Loucy (cell line): ENCODE measurements around the gene LRRC56.
"Not testable (repeated sequence)": the region's sequence is repeated elsewhere in the genome, so short reads cannot be mapped to it uniquely, and the experiment has no call there.

ENCODE experiments used
- H2AFZ ChIP-seq: fragments of 200-600 bp; sonication (generic); 2 replicates; pipeline ENCODE4 v1.6.0; 2016; ENCODE audit warnings: antibody characterized with exemption, mild to moderate bottlenecking, low read length, moderate library complexity
- H3F3A ChIP-seq: fragments of 200-600 bp; 2 replicates; pipeline ENCODE4 v1.6.0; 2016; ENCODE audit warnings: antibody characterized with exemption, low read depth, mild to moderate bottlenecking
- H3K27me3 ChIP-seq: fragments of 200-600 bp; sonication (generic); 2 replicates; pipeline ENCODE4 v1.6.1; 2014; ENCODE audit warnings: low read length, mild to moderate bottlenecking; ENCODE audit not compliant: insufficient read depth, poor library complexity, severe bottlenecking
- H3K36me3 ChIP-seq: fragments of 200-600 bp; sonication (generic); 2 replicates; pipeline ENCODE4 v1.6.1; 2016; ENCODE audit warnings: low read length; ENCODE audit not compliant: insufficient read depth
- H3K4me1 ChIP-seq: fragments of 200-600 bp; sonication (generic); 2 replicates; pipeline ENCODE4 v1.5.1; 2014; ENCODE audit warnings: low read length, mild to moderate bottlenecking; ENCODE audit not compliant: insufficient read depth, poor library complexity, severe bottlenecking
- H3K4me2 ChIP-seq: fragments of 200-600 bp; sonication (generic); 2 replicates; pipeline ENCODE4 v1.6.0; 2014; ENCODE audit warnings: antibody characterized with exemption, low read length, low read depth, mild to moderate bottlenecking; ENCODE audit not compliant: poor library complexity, severe bottlenecking
- H3K4me3 ChIP-seq: fragments of 200-600 bp; sonication (generic); 2 replicates; pipeline ENCODE4 v1.5.1; 2014; ENCODE audit warnings: low read length, mild to moderate bottlenecking, mixed read lengths; ENCODE audit not compliant: poor library complexity, severe bottlenecking
- H3K79me2 ChIP-seq: fragments of 200-600 bp; sonication (generic); 2 replicates; pipeline ENCODE4 v1.6.1; 2014; ENCODE audit warnings: low read length; ENCODE audit not compliant: insufficient read depth
- H3K9ac ChIP-seq: fragments of 200-600 bp; sonication (generic); 2 replicates; pipeline ENCODE4 v1.6.0; 2014; ENCODE audit warnings: mild to moderate bottlenecking, low read depth, low read length, moderate library complexity; ENCODE audit not compliant: poor library complexity, severe bottlenecking
- H3K9me2 ChIP-seq: fragments of 200-600 bp; sonication (generic); replicated peaks from 2 replicates; pipeline ENCODE4 v1.6.1; 2016; ENCODE audit warnings: low read depth, low read length, mixed read lengths
- H3K9me3 ChIP-seq: fragments of 200-600 bp; sonication (generic); 2 replicates; pipeline ENCODE4 v1.6.1; 2014; ENCODE audit warnings: mild to moderate bottlenecking, antibody characterized with exemption, low read length, low read depth; ENCODE audit not compliant: insufficient read depth
- H4K20me1 ChIP-seq: fragments of 200-600 bp; sonication (generic); 2 replicates; pipeline ENCODE4 v1.6.0; 2014; ENCODE audit warnings: antibody characterized with exemption, low read length, mild to moderate bottlenecking; ENCODE audit not compliant: insufficient read depth, poor library complexity, severe bottlenecking
- EZH2phosphoT487 ChIP-seq: fragments of 200-600 bp; IDR thresholded peaks from 2 replicates; pipeline ENCODE4 v1.6.1; 2018; ENCODE audit warnings: antibody characterized with exemption, mild to moderate bottlenecking, moderate library complexity, borderline replicate concordance
- TF ChIP-seq, protein P1 (sequence below): fragments of 200-600 bp; sonication (generic); conservative IDR thresholded peaks from 2 replicates; pipeline ENCODE4 v1.5.1; 2014; ENCODE audit warnings: mild to moderate bottlenecking, antibody characterized with exemption, low read length

The LRRC56 gene

DNA sequence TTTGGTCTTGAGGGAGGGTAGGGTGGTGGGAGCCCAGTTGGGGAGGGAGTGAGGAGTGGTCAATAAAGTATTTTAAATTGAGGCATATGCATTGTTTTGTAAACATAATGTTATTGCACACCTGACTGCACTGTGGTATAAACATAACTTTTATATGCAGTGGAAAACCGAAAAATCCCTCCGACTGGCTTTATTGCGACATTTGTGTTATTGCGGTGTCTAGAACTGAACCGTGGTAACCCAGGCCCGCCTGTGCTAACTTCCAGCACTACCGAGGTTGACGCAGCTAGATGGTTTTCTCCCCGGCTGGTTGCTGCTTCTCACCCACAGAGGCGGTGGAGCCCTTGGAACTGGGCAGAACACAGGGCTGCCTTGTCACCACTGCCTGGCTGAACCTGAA lies 22.7 kb upstream of the LRRC56 start:
- no peaks in the 10 kb centered on the region for H3K79me2 ChIP-seq
- no peaks in the 10 kb centered on the region for H3K27me3 ChIP-seq
- H3K36me3 ChIP-seq = no peaks in the 10 kb centered on the region
- H3K4me2 ChIP-seq = no peak overlapping the region
- H3K9ac ChIP-seq = no peak overlapping the region
- H3K9me2 ChIP-seq = no peaks in the 10 kb centered on the region
- H3K4me3 ChIP-seq = no peak overlapping the region
- no peaks in the 10 kb centered on the region; the same call in 1 of the 2 replicates for H3K9me3 ChIP-seq
- H4K20me1 ChIP-seq = no peaks in the 10 kb centered on the region
- H3K4me1 ChIP-seq = no peaks in the 10 kb centered on the region
- no peak overlapping the region for H2AFZ ChIP-seq
- TF ChIP-seq, protein P1, sequence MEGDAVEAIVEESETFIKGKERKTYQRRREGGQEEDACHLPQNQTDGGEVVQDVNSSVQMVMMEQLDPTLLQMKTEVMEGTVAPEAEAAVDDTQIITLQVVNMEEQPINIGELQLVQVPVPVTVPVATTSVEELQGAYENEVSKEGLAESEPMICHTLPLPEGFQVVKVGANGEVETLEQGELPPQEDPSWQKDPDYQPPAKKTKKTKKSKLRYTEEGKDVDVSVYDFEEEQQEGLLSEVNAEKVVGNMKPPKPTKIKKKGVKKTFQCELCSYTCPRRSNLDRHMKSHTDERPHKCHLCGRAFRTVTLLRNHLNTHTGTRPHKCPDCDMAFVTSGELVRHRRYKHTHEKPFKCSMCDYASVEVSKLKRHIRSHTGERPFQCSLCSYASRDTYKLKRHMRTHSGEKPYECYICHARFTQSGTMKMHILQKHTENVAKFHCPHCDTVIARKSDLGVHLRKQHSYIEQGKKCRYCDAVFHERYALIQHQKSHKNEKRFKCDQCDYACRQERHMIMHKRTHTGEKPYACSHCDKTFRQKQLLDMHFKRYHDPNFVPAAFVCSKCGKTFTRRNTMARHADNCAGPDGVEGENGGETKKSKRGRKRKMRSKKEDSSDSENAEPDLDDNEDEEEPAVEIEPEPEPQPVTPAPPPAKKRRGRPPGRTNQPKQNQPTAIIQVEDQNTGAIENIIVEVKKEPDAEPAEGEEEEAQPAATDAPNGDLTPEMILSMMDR = no peak
- no peak for TF ChIP-seq EZH2phosphoT487
- H3F3A ChIP-seq = no peaks in the 10 kb centered on the region

DNA sequence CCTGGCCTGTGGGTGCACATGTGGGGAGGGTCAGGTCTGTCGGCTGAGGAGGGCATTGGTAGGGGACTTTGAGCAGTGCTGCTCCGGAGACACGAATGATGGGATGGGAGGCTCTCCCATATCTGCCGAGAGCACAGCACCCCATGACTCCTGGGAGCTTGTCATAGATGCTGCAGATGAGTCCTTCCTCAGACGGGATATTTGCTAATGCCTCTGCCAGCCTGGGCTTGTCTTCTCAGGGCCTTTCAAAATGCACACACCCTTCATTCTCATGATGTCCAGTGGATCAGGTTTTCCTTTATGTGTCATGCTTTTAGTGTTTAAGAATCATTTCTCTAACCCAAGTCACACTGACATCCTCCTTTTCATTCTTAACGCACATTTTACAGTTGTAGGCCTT lies 22.2 kb upstream of the LRRC56 start:
- TF ChIP-seq, protein P1 = no peak
- no peak for TF ChIP-seq EZH2phosphoT487
- H3K36me3 ChIP-seq = no peaks in the 10 kb centered on the region
- no peaks in the 10 kb centered on the region for H3K27me3 ChIP-seq
- H2AFZ ChIP-seq = no peak overlapping the region
- H3K9me3 ChIP-seq = no peaks in the 10 kb centered on the region; the same call in 1 of the 2 replicates
- H3K9ac ChIP-seq = no peak overlapping the region
- H3K79me2 ChIP-seq = no peaks in the 10 kb centered on the region
- no peak overlapping the region for H3K4me2 ChIP-seq
- no peak overlapping the region for H3K4me3 ChIP-seq
- H3F3A ChIP-seq = no peaks in the 10 kb centered on the region
- H3K4me1 ChIP-seq = no peaks in the 10 kb centered on the region
- no peaks in the 10 kb centered on the region for H4K20me1 ChIP-seq
- no peaks in the 10 kb centered on the region for H3K9me2 ChIP-seq

DNA sequence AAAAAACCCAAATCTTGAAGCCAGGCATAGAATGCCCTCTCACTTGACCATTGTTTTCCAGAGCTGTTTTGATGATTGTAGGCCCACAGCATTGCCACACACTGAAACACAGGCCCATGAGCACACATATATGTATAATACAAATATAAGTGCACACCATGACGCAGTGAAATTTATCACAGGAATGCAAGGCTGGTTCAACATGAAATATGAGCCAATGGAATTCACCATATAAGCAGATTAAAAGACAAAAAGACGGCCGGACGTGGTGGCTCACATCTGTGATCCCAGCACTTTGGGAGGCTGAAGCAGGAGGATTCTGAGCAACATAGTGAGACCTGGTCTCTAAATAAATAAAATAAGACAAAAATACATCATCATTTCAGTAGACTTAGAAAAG lies 20.9 kb upstream of the LRRC56 start:
- no peak overlapping the region for H3K4me2 ChIP-seq
- H3K27me3 ChIP-seq = no peaks in the 10 kb centered on the region
- H3F3A ChIP-seq = no peaks in the 10 kb centered on the region
- no peak for TF ChIP-seq EZH2phosphoT487
- TF ChIP-seq, protein P1 = no peak
- H4K20me1 ChIP-seq = no peaks in the 10 kb centered on the region
- no peaks in the 10 kb centered on the region for H3K36me3 ChIP-seq
- H3K4me1 ChIP-seq = no peaks in the 10 kb centered on the region
- no peak overlapping the region for H3K9ac ChIP-seq
- no peaks in the 10 kb centered on the region for H3K79me2 ChIP-seq
- no peak overlapping the region for H3K4me3 ChIP-seq
- H2AFZ ChIP-seq = no peak overlapping the region
- H3K9me2 ChIP-seq = no peaks in the 10 kb centered on the region
- H3K9me3 ChIP-seq = no peaks in the 10 kb centered on the region; the same call in 1 of the 2 replicates

DNA sequence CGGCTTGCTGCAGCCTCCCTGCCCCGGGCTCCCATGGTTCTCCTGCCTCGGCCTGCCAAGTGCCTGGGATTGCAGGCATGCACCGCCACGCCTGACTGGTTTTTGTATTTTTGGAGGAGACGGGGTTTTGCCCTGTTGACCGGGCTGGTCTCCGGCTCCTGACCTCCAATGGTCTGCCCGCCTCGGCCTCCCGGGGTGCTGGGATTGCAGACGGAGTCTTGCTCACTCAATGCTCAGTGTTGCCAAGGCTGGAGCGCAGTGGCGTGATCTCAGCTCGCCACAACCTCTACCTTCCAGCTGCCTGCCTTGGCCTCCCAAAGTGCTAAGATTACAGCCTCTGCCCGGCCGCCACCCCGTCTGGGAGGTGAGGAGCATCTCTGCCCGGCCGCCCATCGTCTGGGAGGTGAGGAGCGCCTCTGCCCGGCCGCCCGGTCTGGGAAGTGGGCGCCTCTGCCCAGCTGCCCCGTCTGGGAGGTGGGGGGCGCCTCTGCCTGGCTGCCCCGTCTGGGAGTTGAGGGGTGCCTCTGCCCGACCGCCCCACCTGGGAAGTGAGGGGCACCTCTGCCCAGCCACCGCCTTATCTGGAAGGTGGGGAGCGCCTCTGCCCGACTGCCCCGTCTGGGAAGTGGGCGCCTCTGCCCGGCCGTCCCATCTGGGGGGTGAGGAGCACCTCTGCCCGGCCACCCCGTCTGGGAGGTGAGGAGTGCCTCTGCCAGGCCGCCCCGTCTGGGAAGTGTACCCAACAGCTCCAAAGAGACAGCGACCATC lies 20.2 kb upstream of the LRRC56 start:
- not testable (repeated sequence) for H3F3A ChIP-seq, H3K4me1 ChIP-seq, H3K79me2 ChIP-seq, H3K4me3 ChIP-seq, H3K27me3 ChIP-seq, H3K4me2 ChIP-seq, H3K9ac ChIP-seq, H2AFZ ChIP-seq, H4K20me1 ChIP-seq, H3K36me3 ChIP-seq, H3K9me2 ChIP-seq, H3K9me3 ChIP-seq
